Aorta (tissue), 5 donors: ENCODE results near the gene MAEA. TPM values are rescaled to one million over a fixed set of nuclear protein-coding genes. Genes with fewer than 3 reads are reported as not detected.
A peak's percentile ranks its signal among the peaks of the same experiment; 100 is the strongest.

Experiments used
- ATAC-seq: fragments of 200-7000 bp; cut with Tn5 transposase; one replicate; pipeline ENCODE4 v1.9.1; 2022; ENCODE audit warnings: moderate library complexity; ENCODE audit not compliant: low FRiP score
- DNase-seq, 2 donors: peaks; one replicate each; pipeline ENCODE4 v3.0.0-alpha.2; 2020
- H3K27ac ChIP-seq, 2 donors: one replicate each; pipeline ENCODE4 v1.5.1; 2013; ENCODE audit warnings: low read length in 2 of 2, mild to moderate bottlenecking in 2 of 2, moderate library complexity in 2 of 2, control low read depth in 1 of 2, inconsistent platforms in 1 of 2, low read depth in 1 of 2
- H3K27me3 ChIP-seq, 2 donors: one replicate each; pipeline ENCODE4 v1.6.1; 2013; ENCODE audit warnings: control low read depth in 1 of 2, low read length in 1 of 2, mild to moderate bottlenecking in 1 of 2, moderate library complexity in 1 of 2; ENCODE audit not compliant: insufficient read depth in 2 of 2, control insufficient read depth in 1 of 2
- H3K36me3 ChIP-seq, 2 donors: one replicate each; pipeline ENCODE4 v1.6.1; 2013; ENCODE audit warnings: control low read depth in 1 of 2, low read length in 1 of 2, mild to moderate bottlenecking in 1 of 2; ENCODE audit not compliant: insufficient read depth in 2 of 2, control insufficient read depth in 1 of 2
- H3K4me1 ChIP-seq, 2 donors: one replicate each; pipeline ENCODE4 v1.6.1; 2013; ENCODE audit warnings: low read length in 2 of 2, control low read depth in 1 of 2, mild to moderate bottlenecking in 1 of 2, moderate library complexity in 1 of 2; ENCODE audit not compliant: insufficient read depth in 2 of 2, control insufficient read depth in 1 of 2
- H3K4me3 ChIP-seq, 2 donors: one replicate each; pipeline ENCODE4 v1.5.1; 2013; ENCODE audit warnings: low read length in 2 of 2, control low read depth in 1 of 2, mild to moderate bottlenecking in 1 of 2
- H3K9me3 ChIP-seq: one replicate; pipeline ENCODE4 v1.6.1; 2013; ENCODE audit warnings: mild to moderate bottlenecking, low read length; ENCODE audit not compliant: control insufficient read depth
- WGBS, 2 donors: extraction: QIAGEN DNeasy Blood & Tissue Kit; methylation state at CpG; one replicate each; pipeline ENCODE4 v1.1.7; 2013; 5-methylcytosine and 5-hydroxymethylcytosine counted together
- intact Hi-C, 2 donors: fragments of 100-400 bp; cut with DNase I; formaldehyde crosslinking; loops; one replicate each; pipeline versions ENCODE4 v1.14.2 to v1.15.0; 2022
- polyA plus RNA-seq, 2 donors: library from polyadenylated mRNA; stranded (reverse); fragments of 200-250 nt; gene quantifications; one replicate each; pipeline ENCODE4 v1.2.3, GENCODE V29; 2013
- total RNA-seq, 2 donors: library from RNA; stranded (reverse); fragmentation: NEBNext Ultra II Directional; extraction: Animal tissue kit (Norgen Biotek cat#: 25700); gene quantifications; one replicate each; pipeline ENCODE4 v1.2.1, GENCODE V29; 2021
- donor health status: healthy with polysubstance abuse.
- donor health status: Bipolar disorder and iron deficiency.
- donor health status: DM: no; HTN: no; CAD: no.
- donor health status: DM: no; HTN: no; CAD: no.
- donor health status: DM: yes; HTN: yes; CAD: no.

Gene MAEA
- total and polyA plus RNA-seq, 4 donors: 32.4 to 62.0 (median 55.5) TPM

GRCh38 chr4:1376391-1376840 lies 86.7 kb downstream of the MAEA start:
- Histone ChIP-seq H3K27me3 (no peaks in the 10 kb centered on the region), H3K4me3 (no peak overlapping the region), H3K4me1 (no peaks in the 10 kb centered on the region), H3K9me3 (no peaks in the 10 kb centered on the region), H3K36me3 (peaks cover 0 to 1% of the 10 kb centered on the region in 2 donors), H3K27ac (no peak overlapping the region)
- DNase-seq (peak; percentile 34 to 62), ATAC-seq (no peak)
- 93 to 95% methylated on average over 23 of the region's 23 CpGs for WGBS, 2 donors
- intact Hi-C loops: no loop called here

- Histone ChIP-seq H3K4me3 (no peak overlapping the region), H3K27me3 (no peaks in the 10 kb centered on the region), H3K36me3 (peaks cover 0 to 1% of the 10 kb centered on the region in 2 donors), H3K27ac (no peak overlapping the region), H3K9me3 (no peaks in the 10 kb centered on the region), H3K4me1 (no peaks in the 10 kb centered on the region)
- no peak for ATAC-seq
- 94% methylated on average over 29 to 32 of the region's 32 CpGs for WGBS, 2 donors
- intact Hi-C loops: no loop called here
- DNase-seq: peak; percentile 38 to 66
Observed at GRCh38 chr4:1376841-1377605, 87.3 kb downstream of the MAEA start.

- ATAC-seq: no peak
- H3K27ac ChIP-seq: no peak overlapping the region
- no peaks in the 10 kb centered on the region for H3K27me3 ChIP-seq
- no peaks in the 10 kb centered on the region for H3K9me3 ChIP-seq
- intact Hi-C loops: no loop called here
- no peak overlapping the region for H3K4me3 ChIP-seq
- H3K4me1 ChIP-seq: no peaks in the 10 kb centered on the region
- whole genome bisulfite sequencing, 2 donors: 93% methylated on average over 19 of the region's 19 CpGs
- DNase-seq: peak; percentile 20 to 71
- peaks cover 0 to 1% of the 10 kb centered on the region in 2 donors for H3K36me3 ChIP-seq
Observed at GRCh38 chr4:1377606-1378261, 88.0 kb downstream of the MAEA start.

- ATAC-seq (no peak), DNase-seq (peak; percentile 34 to 71)
- whole genome bisulfite sequencing, 2 donors: 90% methylated on average over 30 of the region's 30 CpGs
- Histone ChIP-seq H3K9me3 (no peaks in the 10 kb centered on the region), H3K27me3 (no peaks in the 10 kb centered on the region), H3K36me3 (peaks cover 0 to 3% of the 10 kb centered on the region in 2 donors), H3K4me3 (no peak overlapping the region), H3K4me1 (no peaks in the 10 kb centered on the region), H3K27ac (no peak overlapping the region)
- intact Hi-C loops: no loop called here
Observed at GRCh38 chr4:1378559-1379231, 89.0 kb downstream of the MAEA start.

GRCh38 chr4:1379351-1379781 lies 89.7 kb downstream of the MAEA start:
- 90 to 93% methylated on average over 26 to 27 of the region's 27 CpGs for WGBS, 2 donors
- ATAC-seq (no peak), DNase-seq (peak; percentile 29 to 72)
- no peaks in the 10 kb centered on the region for H3K27me3 ChIP-seq
- peaks cover 0 to 3% of the 10 kb centered on the region in 2 donors for H3K36me3 ChIP-seq
- no peak overlapping the region for H3K27ac ChIP-seq
- no peaks in the 10 kb centered on the region for H3K4me1 ChIP-seq
- no peaks in the 10 kb centered on the region for H3K9me3 ChIP-seq
- H3K4me3 ChIP-seq: no peak overlapping the region
- intact Hi-C loops: no loop called here

GRCh38 chr4:1379801-1380331 lies 90.2 kb downstream of the MAEA start:
- intact Hi-C loops: no loop called here
- no peaks in the 10 kb centered on the region for H3K9me3 ChIP-seq
- DNase-seq (peak in 1 of 2 donors; percentile 26), ATAC-seq (no peak)
- H3K27me3 ChIP-seq: no peaks in the 10 kb centered on the region
- peaks cover 0 to 3% of the 10 kb centered on the region in 2 donors for H3K36me3 ChIP-seq
- no peaks in the 10 kb centered on the region for H3K4me1 ChIP-seq
- 88 to 95% methylated on average over 26 to 31 of the region's 31 CpGs for WGBS, 2 donors
- no peak overlapping the region for H3K27ac ChIP-seq
- no peak overlapping the region for H3K4me3 ChIP-seq

GRCh38 chr4:1380368-1381151 lies 90.9 kb downstream of the MAEA start:
- WGBS, 2 donors: 89 to 90% methylated on average over 36 of the region's 36 CpGs
- DNase-seq (peak; percentile 40 to 71), ATAC-seq (no peak)
- H3K27me3 ChIP-seq: no peaks in the 10 kb centered on the region
- intact Hi-C loops: no loop called here
- no peaks in the 10 kb centered on the region for H3K9me3 ChIP-seq
- peaks cover 0 to 3% of the 10 kb centered on the region in 2 donors for H3K36me3 ChIP-seq
- no peak overlapping the region for H3K4me3 ChIP-seq
- H3K27ac ChIP-seq: no peak overlapping the region
- H3K4me1 ChIP-seq: no peaks in the 10 kb centered on the region

GRCh38 chr4:1381181-1381621 lies 91.5 kb downstream of the MAEA start:
- Histone ChIP-seq H3K27ac (no peak overlapping the region), H3K4me1 (no peaks in the 10 kb centered on the region), H3K9me3 (no peaks in the 10 kb centered on the region), H3K27me3 (no peaks in the 10 kb centered on the region), H3K4me3 (no peak overlapping the region), H3K36me3 (peaks cover 0 to 7% of the 10 kb centered on the region in 2 donors)
- 96% methylated on average over 12 of the region's 12 CpGs for WGBS, 2 donors
- intact Hi-C loops: no loop called here
- DNase-seq (peak; percentile 31 to 54), ATAC-seq (no peak)
